Measurements from ENCODE around the gene G0S2. TPM values are rescaled to one million over a fixed set of nuclear protein-coding genes. Genes with fewer than 3 reads are reported as not detected.

G0S2 gene
- total and polyA plus RNA-seq, 4 donors, result 44.6 to 696 (median 63.9) TPM

DNA sequence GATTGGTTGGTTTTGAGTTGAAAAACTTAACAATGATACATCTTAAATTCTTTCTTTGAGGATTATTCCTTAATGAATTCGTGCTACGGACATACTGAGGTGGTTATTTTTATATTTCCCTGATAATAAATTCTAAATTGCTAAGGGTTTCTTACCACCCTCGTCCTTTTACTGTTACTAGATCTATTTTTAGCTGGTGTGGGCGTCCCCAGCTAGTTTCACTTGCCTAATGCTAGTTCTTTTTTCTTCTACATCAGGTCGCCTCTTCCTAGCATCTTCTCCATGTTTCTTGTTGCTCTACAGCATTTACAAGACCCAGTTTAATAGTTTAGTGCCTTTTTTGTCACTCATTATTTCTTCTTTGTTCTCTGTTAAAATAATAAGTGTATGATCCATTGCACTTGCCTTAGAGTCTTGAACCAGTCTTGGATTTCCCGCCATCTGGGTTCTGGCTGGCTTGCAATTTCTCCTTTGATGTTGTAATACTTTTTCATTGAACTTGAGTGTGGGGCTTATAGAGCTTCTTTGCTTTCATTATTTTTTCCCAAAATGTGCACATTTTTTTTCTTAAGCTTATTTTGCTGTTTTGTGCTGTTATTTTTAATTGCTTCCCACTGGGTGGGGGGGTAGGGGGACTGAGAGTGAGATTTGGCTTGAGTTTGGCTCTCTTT is 28.8 kb downstream of the G0S2 start:
- ATAC-seq (ENCODE audit: insufficient read depth, low FRiP score), result no peak
- peaks cover 0 to 10% (median 0%) of the 10 kb centered on the region in 5 donors for H3K4me1 ChIP-seq (ENCODE audit: control insufficient read depth in 5 of 5, insufficient read depth in 5 of 5, low read length in 5 of 5)
- TF ChIP-seq, protein P1, sequence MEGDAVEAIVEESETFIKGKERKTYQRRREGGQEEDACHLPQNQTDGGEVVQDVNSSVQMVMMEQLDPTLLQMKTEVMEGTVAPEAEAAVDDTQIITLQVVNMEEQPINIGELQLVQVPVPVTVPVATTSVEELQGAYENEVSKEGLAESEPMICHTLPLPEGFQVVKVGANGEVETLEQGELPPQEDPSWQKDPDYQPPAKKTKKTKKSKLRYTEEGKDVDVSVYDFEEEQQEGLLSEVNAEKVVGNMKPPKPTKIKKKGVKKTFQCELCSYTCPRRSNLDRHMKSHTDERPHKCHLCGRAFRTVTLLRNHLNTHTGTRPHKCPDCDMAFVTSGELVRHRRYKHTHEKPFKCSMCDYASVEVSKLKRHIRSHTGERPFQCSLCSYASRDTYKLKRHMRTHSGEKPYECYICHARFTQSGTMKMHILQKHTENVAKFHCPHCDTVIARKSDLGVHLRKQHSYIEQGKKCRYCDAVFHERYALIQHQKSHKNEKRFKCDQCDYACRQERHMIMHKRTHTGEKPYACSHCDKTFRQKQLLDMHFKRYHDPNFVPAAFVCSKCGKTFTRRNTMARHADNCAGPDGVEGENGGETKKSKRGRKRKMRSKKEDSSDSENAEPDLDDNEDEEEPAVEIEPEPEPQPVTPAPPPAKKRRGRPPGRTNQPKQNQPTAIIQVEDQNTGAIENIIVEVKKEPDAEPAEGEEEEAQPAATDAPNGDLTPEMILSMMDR (IDR thresholded peaks at IDR 0.05; ENCODE audit: control extremely low read depth, extremely low read depth), result no peak

DNA sequence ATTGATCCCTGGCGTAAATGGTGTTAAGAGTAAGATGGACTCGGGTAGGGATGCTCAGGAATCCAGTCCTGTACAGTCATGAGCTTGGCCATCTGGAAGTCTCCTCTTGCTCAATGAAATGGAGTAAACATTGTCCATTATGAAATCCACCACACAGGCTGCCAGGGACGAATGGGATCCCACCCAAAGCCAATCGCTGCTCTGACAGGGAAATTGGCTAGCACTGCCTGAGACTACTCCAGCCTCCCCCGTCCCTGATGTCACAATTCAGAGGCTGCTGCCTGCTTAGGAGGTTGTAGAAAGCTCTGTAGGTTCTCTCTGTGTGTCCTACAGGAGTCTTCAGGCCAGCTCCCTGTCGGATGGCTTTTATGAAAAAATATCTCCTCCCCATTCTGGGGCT is 29.4 kb downstream of the G0S2 start, which contains the start of gene HSD11B1:
Gene HSD11B1, plus strand, starts transcription at position 263 of the 400 bp plus-strand sequence. Its CDS starts 97 bp downstream, at position 360.
- H3K27ac ChIP-seq (ENCODE audit: low read depth in 1 of 2, low read length in 1 of 2), result peak within 1 kb of the TSS in 1 of 2 donors; percentile 45
- peak within 1 kb of the TSS in 1 of 2 donors; percentile 64 for H3K9ac ChIP-seq (ENCODE audit: insufficient read depth in 1 of 2, low read length in 2 of 2)
- TF ChIP-seq, protein P1 (IDR thresholded peaks at IDR 0.05; ENCODE audit: control extremely low read depth, extremely low read depth), result no peak
- 62 to 65% methylated on average over 6 of the region's 6 CpGs for WGBS, 2 donors
- ATAC-seq (ENCODE audit: insufficient read depth, low FRiP score), result peak; percentile 56
- no peaks in the 10 kb centered on the region for H3K9me3 ChIP-seq (ENCODE audit: control insufficient read depth in 4 of 4, insufficient read depth in 3 of 4, low read length in 3 of 4)
- DNase-seq, result peak; percentile 86 to 96 (median 91)
- H3K36me3 ChIP-seq (ENCODE audit: control insufficient read depth in 4 of 4, insufficient read depth in 4 of 4, low read length in 4 of 4), result peaks cover 0 to 2% (median 0%) of the 10 kb centered on the region in 4 donors
- H3K27me3 ChIP-seq (ENCODE audit: control insufficient read depth in 3 of 3, insufficient read depth in 3 of 3, low read length in 2 of 3), result no peaks in the 10 kb centered on the region
- H3K4me1 ChIP-seq (ENCODE audit: control insufficient read depth in 5 of 5, insufficient read depth in 5 of 5, low read length in 5 of 5), result peaks cover 0 to 10% (median 0%) of the 10 kb centered on the region in 5 donors
- no peak within 1 kb of the TSS for H3K4me3 ChIP-seq

More for the DNA sequence above, 28.8 kb downstream of the G0S2 start:
- no peak overlapping the region for H3K27ac ChIP-seq (ENCODE audit: low read depth in 1 of 2, low read length in 1 of 2)
- H3K4me3 ChIP-seq, result no peak overlapping the region
- WGBS, 2 donors, result 54 to 73% methylated on average over 6 of the region's 6 CpGs
- H3K9me3 ChIP-seq (ENCODE audit: control insufficient read depth in 4 of 4, insufficient read depth in 3 of 4, low read length in 3 of 4), result no peaks in the 10 kb centered on the region
- H3K27me3 ChIP-seq (ENCODE audit: control insufficient read depth in 3 of 3, insufficient read depth in 3 of 3, low read length in 2 of 3), result no peaks in the 10 kb centered on the region
- no peak overlapping the region for H3K9ac ChIP-seq (ENCODE audit: insufficient read depth in 1 of 2, low read length in 2 of 2)
- peak in 2 of 3 donors; percentile 31 to 66 for DNase-seq
- H3K36me3 ChIP-seq (ENCODE audit: control insufficient read depth in 4 of 4, insufficient read depth in 4 of 4, low read length in 4 of 4), result peaks cover 0 to 2% (median 0%) of the 10 kb centered on the region in 4 donors

DNA sequence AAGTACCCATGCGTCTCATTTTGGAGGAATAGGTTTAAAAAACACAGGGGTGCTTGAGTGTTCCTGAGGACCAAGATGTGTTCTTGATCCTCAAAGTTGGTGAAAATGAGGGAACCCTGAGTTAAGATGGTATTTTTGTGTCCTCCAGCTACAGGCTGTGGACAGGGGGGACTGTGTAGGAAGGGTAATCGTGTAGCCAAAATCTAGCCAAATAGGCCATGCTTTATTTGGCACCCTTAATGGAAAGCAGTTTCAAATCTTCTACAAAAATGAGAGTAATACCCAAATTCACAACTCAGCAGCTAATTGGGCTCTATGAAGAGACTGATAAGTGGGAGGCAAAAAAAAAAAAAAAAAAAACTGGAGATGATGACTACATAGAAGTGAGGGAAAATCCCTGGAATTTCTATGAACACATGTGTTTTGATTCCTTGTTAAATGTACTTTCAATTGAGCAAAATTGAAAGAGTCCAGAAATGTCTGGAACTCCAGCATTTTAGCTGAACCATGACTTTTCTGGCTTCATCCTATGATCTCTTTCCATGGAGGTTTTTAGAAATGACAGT is 29.9 kb downstream of the G0S2 start:
- 80 to 95% methylated on average over 2 of the region's 2 CpGs for WGBS, 2 donors
- ATAC-seq (ENCODE audit: insufficient read depth, low FRiP score), result no peak
- no peaks in the 10 kb centered on the region for H3K9me3 ChIP-seq (ENCODE audit: control insufficient read depth in 4 of 4, insufficient read depth in 3 of 4, low read length in 3 of 4)
- no peak overlapping the region for H3K4me3 ChIP-seq
- H3K36me3 ChIP-seq (ENCODE audit: control insufficient read depth in 4 of 4, insufficient read depth in 4 of 4, low read length in 4 of 4), result peaks cover 0 to 2% (median 0%) of the 10 kb centered on the region in 4 donors
- peak overlapping the region in 1 of 2 donors; percentile 64 for H3K9ac ChIP-seq (ENCODE audit: insufficient read depth in 1 of 2, low read length in 2 of 2)
- peak overlapping the region in 1 of 2 donors; percentile 45 for H3K27ac ChIP-seq (ENCODE audit: low read depth in 1 of 2, low read length in 1 of 2)
- DNase-seq, result no peak
- peaks cover 0 to 10% (median 0%) of the 10 kb centered on the region in 5 donors for H3K4me1 ChIP-seq (ENCODE audit: control insufficient read depth in 5 of 5, insufficient read depth in 5 of 5, low read length in 5 of 5)
- TF ChIP-seq, protein P1 (IDR thresholded peaks at IDR 0.05; ENCODE audit: control extremely low read depth, extremely low read depth), result no peak
- H3K27me3 ChIP-seq (ENCODE audit: control insufficient read depth in 3 of 3, insufficient read depth in 3 of 3, low read length in 2 of 3), result no peaks in the 10 kb centered on the region
